HepG2 (cell line): ENCODE data around the gene PPFIA3. TPM values are rescaled to one million over a fixed set of nuclear protein-coding genes. Genes with fewer than 3 reads are reported as not detected.

Experiments used
- ARNTL ChIP-seq: sonication (generic); formaldehyde crosslinking; IDR thresholded peaks from 2 replicates; pipeline ENCODE4 v1.4.0; 2020; ENCODE audit warnings: mild to moderate bottlenecking, missing genetic modification reagents
- ATF7-NPFF ChIP-seq: sonication (generic); formaldehyde crosslinking; IDR thresholded peaks from 2 replicates; pipeline ENCODE4 v1.8.1; 2023; ENCODE audit warnings: mild to moderate bottlenecking, low read depth, missing genetic modification reagents, moderate library complexity
- HOXA3 ChIP-seq: sonication (generic); formaldehyde crosslinking; IDR thresholded peaks from 2 replicates; pipeline ENCODE4 v1.5.0; 2020; ENCODE audit warnings: missing genetic modification reagents
- KAT8 ChIP-seq: IDR thresholded peaks from 2 replicates; pipeline ENCODE4 v1.6.1; 2016; ENCODE audit warnings: missing genetic modification reagents, missing compliant biosample characterization
- KLF11 ChIP-seq: IDR thresholded peaks from 2 replicates; pipeline ENCODE4 v1.6.1; 2016; ENCODE audit warnings: missing compliant biosample characterization
- MAZ ChIP-seq, 2 experiments: sonication (generic) in 1 of 2; formaldehyde crosslinking in 1 of 2; IDR thresholded peaks; 2 replicates each; pipeline versions ENCODE4 v1.5.0 to v1.6.1; 2012 to 2020; ENCODE audit warnings: low read depth in 2 of 2, mild to moderate bottlenecking in 2 of 2, borderline replicate concordance in 1 of 2, improper control_type of control experiment in 1 of 2, low read length in 1 of 2, missing genetic modification reagents in 1 of 2, moderate library complexity in 1 of 2
- NONO ChIP-seq, 2 experiments: fragments of 450-650 bp in 1 of 2; sonication (generic) in 1 of 2; formaldehyde crosslinking in 1 of 2; IDR thresholded peaks in 1 of 2; conservative IDR thresholded peaks in 1 of 2; 2 replicates each; pipeline versions ENCODE4 v1.6.1 to v1.8.0; 2017 to 2022; ENCODE audit warnings: mild to moderate bottlenecking in 1 of 2, missing genetic modification reagents in 1 of 2, moderate library complexity in 1 of 2
- PAX8 ChIP-seq: sonication (generic); formaldehyde crosslinking; IDR thresholded peaks from 2 replicates; pipeline ENCODE4 v1.8.0; 2022; ENCODE audit warnings: mild to moderate bottlenecking, missing genetic modification reagents, borderline replicate concordance
- RXRA ChIP-seq: sonication (generic); formaldehyde crosslinking; IDR thresholded peaks from 2 replicates; pipeline ENCODE4 v1.5.1; 2020; ENCODE audit warnings: missing genetic modification reagents
- SALL1 ChIP-seq: sonication (generic); formaldehyde crosslinking; IDR thresholded peaks from 2 replicates; pipeline ENCODE4 v1.8.0; 2022; ENCODE audit warnings: mild to moderate bottlenecking, missing genetic modification reagents
- SOX13 ChIP-seq, 3 experiments: fragments of 450-650 bp in 1 of 3; sonication (generic) in 1 of 3; formaldehyde crosslinking in 1 of 3; IDR thresholded peaks in 2 of 3; conservative IDR thresholded peaks in 1 of 3; 2 replicates each; pipeline versions ENCODE4 v1.5.0 to v1.6.1; 2016 to 2020; ENCODE audit warnings: antibody characterized with exemption in 1 of 3, mild to moderate bottlenecking in 1 of 3, missing compliant biosample characterization in 1 of 3, missing genetic modification reagents in 1 of 3, moderate library complexity in 1 of 3
- SUZ12 ChIP-seq: fragments of 150-350 bp; IDR thresholded peaks from 2 replicates; pipeline ENCODE4 v1.6.1; 2014; ENCODE audit warnings: low read depth, low read length
- ZNF225 ChIP-seq: sonication (generic); formaldehyde crosslinking; IDR thresholded peaks from 2 replicates; pipeline ENCODE4 v1.4.0; 2020; ENCODE audit warnings: mild to moderate bottlenecking, missing genetic modification reagents
- ZNF333 ChIP-seq: sonication (generic); formaldehyde crosslinking; IDR thresholded peaks from 2 replicates; pipeline ENCODE4 v1.4.0; 2020; ENCODE audit warnings: mild to moderate bottlenecking, missing genetic modification reagents, borderline replicate concordance
- ZNF607 ChIP-seq: sonication (generic); formaldehyde crosslinking; IDR thresholded peaks from 2 replicates; pipeline ENCODE4 v1.5.1; 2020; ENCODE audit warnings: missing genetic modification reagents, mild to moderate bottlenecking, borderline replicate concordance
- ZNF746 ChIP-seq: sonication (generic); formaldehyde crosslinking; IDR thresholded peaks from 2 replicates; pipeline ENCODE4 v1.8.0; 2022; ENCODE audit warnings: mild to moderate bottlenecking, missing genetic modification reagents
- polyA plus RNA-seq, 8 experiments: library from polyadenylated mRNA; depleted of rRNA in 3 of 8; stranded (reverse) in 7 of 8; unstranded in 1 of 8; fragments of >200 nt; fragmentation: Illumina TruSeq in 4 of 8; extraction: Trizol in 4 of 8; gene quantifications; 2 replicates each; pipeline versions ENCODE4 v1.2.1 to v1.2.3, GENCODE V29; 2011 to 2016; ENCODE audit warnings: low read depth in 4 of 8, missing spikeins in 1 of 8, mixed read lengths in 1 of 8; ENCODE audit not compliant: insufficient read depth in 1 of 8
- total RNA-seq, 5 experiments: library from RNA; depleted of rRNA; stranded (reverse); fragments of >200 nt; fragmentation: Illumina TruSeq; extraction: Trizol; gene quantifications; 2 replicates each; pipeline ENCODE4 v1.2.3, GENCODE V29; 2016; ENCODE audit warnings: low read depth in 1 of 5
- TF ChIP-seq, protein P1 (sequence below): sonication (generic); formaldehyde crosslinking; IDR thresholded peaks from 2 replicates; pipeline ENCODE4 v1.4.0; 2020; ENCODE audit warnings: low read depth, missing genetic modification reagents
- TF ChIP-seq, protein P2 (sequence below): sonication (generic); formaldehyde crosslinking; IDR thresholded peaks from 2 replicates; pipeline ENCODE4 v1.4.0; 2020; ENCODE audit warnings: missing genetic modification reagents
- TF ChIP-seq, protein P3 (sequence below): sonication (generic); formaldehyde crosslinking; IDR thresholded peaks from 2 replicates; pipeline ENCODE4 v1.8.1; 2023; ENCODE audit warnings: missing genetic modification reagents, mild to moderate bottlenecking, borderline replicate concordance
- TF ChIP-seq, protein P4 (sequence below): sonication (generic); formaldehyde crosslinking; IDR thresholded peaks from 2 replicates; pipeline ENCODE4 v1.4.0; 2020; ENCODE audit warnings: missing genetic modification reagents, borderline replicate concordance

Gene PPFIA3
- total and polyA plus RNA-seq, 2 of the 13 experiments (the other 11 are each of a cell fraction or from before 2014, with no cell fraction given), result 6.7 to 8.6 TPM

DNA sequence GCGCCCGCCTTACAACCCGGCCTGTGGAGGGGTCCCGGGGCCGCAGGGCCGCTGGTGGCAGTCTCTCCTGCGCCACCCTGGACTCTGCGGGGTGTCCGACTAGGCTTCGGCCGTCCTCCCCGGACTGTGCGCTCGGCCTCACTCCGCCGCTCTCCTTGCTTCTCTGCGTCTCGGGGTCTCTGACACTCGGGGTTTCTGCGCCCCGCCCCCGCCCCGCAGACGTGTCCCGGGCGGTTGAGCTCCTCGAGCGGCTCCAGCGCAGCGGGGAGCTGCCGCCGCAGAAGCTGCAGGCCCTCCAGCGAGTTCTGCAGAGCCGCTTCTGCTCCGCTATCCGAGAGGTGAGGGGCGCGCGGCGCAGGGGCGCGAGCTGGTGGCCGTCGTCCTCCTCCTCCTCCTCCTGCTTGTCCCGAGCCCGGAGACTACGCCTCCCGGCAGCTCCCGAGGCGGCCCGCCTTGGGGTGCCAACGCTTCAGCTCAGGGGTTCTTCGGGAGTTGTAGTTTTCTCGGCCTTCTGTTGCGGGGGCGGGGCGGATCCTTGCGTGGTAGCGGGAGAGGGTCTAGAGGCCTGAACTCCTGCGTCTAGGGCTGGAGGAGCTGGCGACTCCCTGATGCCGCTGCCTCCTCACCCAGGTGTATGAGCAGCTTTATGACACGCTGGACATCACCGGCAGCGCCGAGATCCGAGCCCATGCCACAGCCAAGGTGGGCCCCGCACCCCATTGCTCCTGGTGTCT lies 4.5 kb upstream of the PPFIA3 start (continued):
- TF ChIP-seq, protein P1, sequence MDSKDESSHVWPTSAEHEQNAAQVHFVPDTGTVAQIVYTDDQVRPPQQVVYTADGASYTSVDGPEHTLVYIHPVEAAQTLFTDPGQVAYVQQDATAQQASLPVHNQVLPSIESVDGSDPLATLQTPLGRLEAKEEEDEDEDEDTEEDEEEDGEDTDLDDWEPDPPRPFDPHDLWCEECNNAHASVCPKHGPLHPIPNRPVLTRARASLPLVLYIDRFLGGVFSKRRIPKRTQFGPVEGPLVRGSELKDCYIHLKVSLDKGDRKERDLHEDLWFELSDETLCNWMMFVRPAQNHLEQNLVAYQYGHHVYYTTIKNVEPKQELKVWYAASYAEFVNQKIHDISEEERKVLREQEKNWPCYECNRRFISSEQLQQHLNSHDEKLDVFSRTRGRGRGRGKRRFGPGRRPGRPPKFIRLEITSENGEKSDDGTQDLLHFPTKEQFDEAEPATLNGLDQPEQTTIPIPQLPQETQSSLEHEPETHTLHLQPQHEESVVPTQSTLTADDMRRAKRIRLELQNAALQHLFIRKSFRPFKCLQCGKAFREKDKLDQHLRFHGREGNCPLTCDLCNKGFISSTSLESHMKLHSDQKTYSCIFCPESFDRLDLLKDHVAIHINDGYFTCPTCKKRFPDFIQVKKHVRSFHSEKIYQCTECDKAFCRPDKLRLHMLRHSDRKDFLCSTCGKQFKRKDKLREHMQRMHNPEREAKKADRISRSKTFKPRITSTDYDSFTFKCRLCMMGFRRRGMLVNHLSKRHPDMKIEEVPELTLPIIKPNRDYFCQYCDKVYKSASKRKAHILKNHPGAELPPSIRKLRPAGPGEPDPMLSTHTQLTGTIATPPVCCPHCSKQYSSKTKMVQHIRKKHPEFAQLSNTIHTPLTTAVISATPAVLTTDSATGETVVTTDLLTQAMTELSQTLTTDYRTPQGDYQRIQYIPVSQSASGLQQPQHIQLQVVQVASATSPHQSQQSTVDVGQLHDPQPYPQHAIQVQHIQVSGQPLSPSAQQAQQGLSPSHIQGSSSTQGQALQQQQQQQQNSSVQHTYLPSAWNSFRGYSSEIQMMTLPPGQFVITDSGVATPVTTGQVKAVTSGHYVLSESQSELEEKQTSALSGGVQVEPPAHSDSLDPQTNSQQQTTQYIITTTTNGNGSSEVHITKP, result peak; percentile 69; the same call in 1 of the 2 replicates
- 0 out of 2 replicates have a peak, but pooled peaks have one; percentile 42 for TF ChIP-seq KLF11 (CRISPR knock-in tag)
- no peak for TF ChIP-seq NONO (IDR thresholded peaks at IDR 0.05)
- peak; percentile 42; the same call in 1 of the 2 replicates for TF ChIP-seq NONO (CRISPR knock-in tag; conservative IDR thresholded peaks at IDR 0.05)
- TF ChIP-seq ZNF333, result 0 out of 2 replicates have a peak, but pooled peaks have one; percentile 38
- TF ChIP-seq ATF7-NPFF (CRISPR knock-in tag), result 0 out of 2 replicates have a peak, but pooled peaks have one; percentile 11
- peak; percentile 38; the same call in 1 of the 2 replicates for TF ChIP-seq ZNF607
- TF ChIP-seq ARNTL, result no peak
- 0 out of 2 replicates have a peak, but pooled peaks have one; percentile 31 for TF ChIP-seq SALL1
- TF ChIP-seq ZNF746 (CRISPR knock-in tag), result no peak
- TF ChIP-seq SOX13 (IDR thresholded peaks at IDR 0.05), result no peak
- no peak for TF ChIP-seq SOX13 (CRISPR knock-in tag; conservative IDR thresholded peaks at IDR 0.05 in 1 of 2, IDR thresholded peaks at IDR 0.05 in 1 of 2)
- peak; percentile 49; the same call in 1 of the 2 replicates for TF ChIP-seq KAT8 (CRISPR knock-in tag)
- TF ChIP-seq, protein P2, sequence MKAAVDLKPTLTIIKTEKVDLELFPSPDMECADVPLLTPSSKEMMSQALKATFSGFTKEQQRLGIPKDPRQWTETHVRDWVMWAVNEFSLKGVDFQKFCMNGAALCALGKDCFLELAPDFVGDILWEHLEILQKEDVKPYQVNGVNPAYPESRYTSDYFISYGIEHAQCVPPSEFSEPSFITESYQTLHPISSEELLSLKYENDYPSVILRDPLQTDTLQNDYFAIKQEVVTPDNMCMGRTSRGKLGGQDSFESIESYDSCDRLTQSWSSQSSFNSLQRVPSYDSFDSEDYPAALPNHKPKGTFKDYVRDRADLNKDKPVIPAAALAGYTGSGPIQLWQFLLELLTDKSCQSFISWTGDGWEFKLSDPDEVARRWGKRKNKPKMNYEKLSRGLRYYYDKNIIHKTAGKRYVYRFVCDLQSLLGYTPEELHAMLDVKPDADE (CRISPR knock-in tag), result no peak
- 0 out of 2 replicates have a peak, but pooled peaks have one; percentile 23 for TF ChIP-seq HOXA3 (CRISPR knock-in tag)
- 0 out of 2 replicates have a peak, but pooled peaks have one; percentile 19 for TF ChIP-seq RXRA (CRISPR knock-in tag)
- TF ChIP-seq, protein P3, sequence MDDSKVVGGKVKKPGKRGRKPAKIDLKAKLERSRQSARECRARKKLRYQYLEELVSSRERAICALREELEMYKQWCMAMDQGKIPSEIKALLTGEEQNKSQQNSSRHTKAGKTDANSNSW (CRISPR knock-in tag), result no peak
- 0 out of 2 replicates have a peak, but pooled peaks have one; percentile 30 for TF ChIP-seq PAX8 (CRISPR knock-in tag)
- 0 out of 2 replicates have a peak, but pooled peaks have one; percentile 60 for TF ChIP-seq ZNF225 (CRISPR knock-in tag)
- TF ChIP-seq, protein P4, sequence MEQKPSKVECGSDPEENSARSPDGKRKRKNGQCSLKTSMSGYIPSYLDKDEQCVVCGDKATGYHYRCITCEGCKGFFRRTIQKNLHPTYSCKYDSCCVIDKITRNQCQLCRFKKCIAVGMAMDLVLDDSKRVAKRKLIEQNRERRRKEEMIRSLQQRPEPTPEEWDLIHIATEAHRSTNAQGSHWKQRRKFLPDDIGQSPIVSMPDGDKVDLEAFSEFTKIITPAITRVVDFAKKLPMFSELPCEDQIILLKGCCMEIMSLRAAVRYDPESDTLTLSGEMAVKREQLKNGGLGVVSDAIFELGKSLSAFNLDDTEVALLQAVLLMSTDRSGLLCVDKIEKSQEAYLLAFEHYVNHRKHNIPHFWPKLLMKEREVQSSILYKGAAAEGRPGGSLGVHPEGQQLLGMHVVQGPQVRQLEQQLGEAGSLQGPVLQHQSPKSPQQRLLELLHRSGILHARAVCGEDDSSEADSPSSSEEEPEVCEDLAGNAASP, result 0 out of 2 replicates have a peak, but pooled peaks have one; percentile 40
- peak; percentile 17; the same call in 1 of the 2 replicates for TF ChIP-seq SUZ12
- TF ChIP-seq MAZ (IDR thresholded peaks at IDR 0.05; ENCODE audit: borderline replicate concordance, low read depth, low read length), result no peak
- no peak for TF ChIP-seq MAZ (CRISPR knock-in tag; IDR thresholded peaks at IDR 0.05; ENCODE audit: low read depth)
